NCI-H774 (cell line): ENCODE data around the gene NEK11.

Source experiments
- DNase-seq: peaks from one replicate; lab custom pipeline; 2025; lab: John Stamatoyannopoulos, UW

NEK11 gene

GRCh38 chr3:131141770-131142169 lies 115.1 kb downstream of the NEK11 start:
- no peak for DNase-seq

- DNase-seq: no peak
Observed at GRCh38 chr3:131142580-131142979, 115.9 kb downstream of the NEK11 start.

GRCh38 chr3:131143802-131144201 lies 117.1 kb downstream of the NEK11 start:
- no peak for DNase-seq

- no peak for DNase-seq
Observed at GRCh38 chr3:131147534-131147933, 120.9 kb downstream of the NEK11 start.

- DNase-seq: no peak
Observed at GRCh38 chr3:131158434-131158833, 131.8 kb downstream of the NEK11 start.

- DNase-seq: no peak
Observed at GRCh38 chr3:131162516-131162915, 135.8 kb downstream of the NEK11 start.

- DNase-seq: no peak
Observed at GRCh38 chr3:131167867-131168266, 141.2 kb downstream of the NEK11 start.

- DNase-seq: no peak
Observed at GRCh38 chr3:131169331-131169730, 142.7 kb downstream of the NEK11 start.

GRCh38 chr3:131172502-131173200 lies 146.0 kb downstream of the NEK11 start:
- no peak for DNase-seq

- no peak for DNase-seq
Observed at GRCh38 chr3:131174752-131175151, 148.1 kb downstream of the NEK11 start.

GRCh38 chr3:131178710-131179375 lies 152.2 kb downstream of the NEK11 start:
- DNase-seq: no peak

GRCh38 chr3:131192701-131193100 lies 166.0 kb downstream of the NEK11 start:
- DNase-seq: no peak

GRCh38 chr3:131193641-131194238 lies 167.1 kb downstream of the NEK11 start:
- no peak for DNase-seq

- no peak for DNase-seq
Observed at GRCh38 chr3:131194816-131195215, 168.1 kb downstream of the NEK11 start.

GRCh38 chr3:131200636-131201199 lies 174.0 kb downstream of the NEK11 start:
- DNase-seq: no peak

GRCh38 chr3:131216330-131216729 lies 189.7 kb downstream of the NEK11 start:
- DNase-seq: no peak

- DNase-seq: no peak
Observed at GRCh38 chr3:131216801-131217200, 190.1 kb downstream of the NEK11 start.

GRCh38 chr3:131217296-131217741 lies 190.6 kb downstream of the NEK11 start:
- DNase-seq: no peak

GRCh38 chr3:131218196-131218595 lies 191.5 kb downstream of the NEK11 start:
- DNase-seq: no peak

- no peak for DNase-seq
Observed at GRCh38 chr3:131221731-131222130, 195.1 kb downstream of the NEK11 start.

- no peak for DNase-seq
Observed at GRCh38 chr3:131222599-131222998, 195.9 kb downstream of the NEK11 start.

- DNase-seq: no peak
Observed at GRCh38 chr3:131223373-131224289, 197.0 kb downstream of the NEK11 start.
